ENCODE measurements around the gene GRIK1. TPM values are rescaled to one million over a fixed set of nuclear protein-coding genes. Genes with fewer than 3 reads are reported as not detected.

Gene GRIK1
- polyA plus RNA-seq, 1 donor, result 1.7 TPM

GRCh38 chr21:29718081-29718815 is 221.5 kb downstream of the GRIK1 start:
- no peak for DNase-seq

- DNase-seq, result no peak
These were observed 222.1 kb downstream of the GRIK1 start for GRCh38 chr21:29717659-29718058.

- no peak for DNase-seq
These were observed 223.0 kb downstream of the GRIK1 start for GRCh38 chr21:29716753-29717152.

- no peak for DNase-seq
These were observed 224.7 kb downstream of the GRIK1 start for GRCh38 chr21:29715089-29715488.

DNA sequence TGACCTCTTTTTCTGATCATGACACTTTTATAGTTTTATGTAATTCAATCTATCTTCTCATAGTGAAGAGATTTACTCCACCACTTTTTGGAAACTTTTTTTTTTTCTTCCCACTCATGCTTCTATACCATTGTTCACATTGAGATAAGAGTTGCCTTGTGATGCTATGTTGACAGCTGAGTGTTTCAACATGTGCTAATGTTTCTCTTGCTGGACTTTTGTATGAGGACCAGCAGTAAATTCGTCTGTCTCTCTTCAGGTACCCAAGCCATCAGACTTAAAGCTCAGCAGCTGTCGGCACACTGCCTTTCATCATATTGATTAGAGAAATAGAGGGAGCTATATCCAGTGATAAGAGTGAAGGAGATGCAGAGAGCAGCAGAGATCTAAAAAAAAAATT is 227.0 kb downstream of the GRIK1 start:
- no peak for DNase-seq

DNA sequence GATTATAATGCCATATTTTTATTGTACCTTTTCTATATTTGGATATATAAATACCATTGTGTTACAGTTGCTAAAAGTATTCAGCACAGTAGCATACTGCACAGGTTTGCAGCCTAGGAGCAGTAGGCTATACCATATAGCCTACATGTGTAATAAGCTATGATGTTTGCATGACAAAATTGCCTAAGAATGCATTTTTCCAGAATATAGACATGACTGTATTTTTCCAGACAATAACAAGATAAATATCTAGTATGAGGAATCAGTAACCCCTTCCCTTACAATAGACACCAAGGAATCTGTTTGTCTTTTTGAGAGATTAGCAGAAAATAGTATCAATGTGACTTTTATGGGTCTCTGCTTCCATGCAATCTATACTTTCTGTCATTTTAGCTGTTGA is 228.6 kb downstream of the GRIK1 start:
- DNase-seq, result no peak

DNA sequence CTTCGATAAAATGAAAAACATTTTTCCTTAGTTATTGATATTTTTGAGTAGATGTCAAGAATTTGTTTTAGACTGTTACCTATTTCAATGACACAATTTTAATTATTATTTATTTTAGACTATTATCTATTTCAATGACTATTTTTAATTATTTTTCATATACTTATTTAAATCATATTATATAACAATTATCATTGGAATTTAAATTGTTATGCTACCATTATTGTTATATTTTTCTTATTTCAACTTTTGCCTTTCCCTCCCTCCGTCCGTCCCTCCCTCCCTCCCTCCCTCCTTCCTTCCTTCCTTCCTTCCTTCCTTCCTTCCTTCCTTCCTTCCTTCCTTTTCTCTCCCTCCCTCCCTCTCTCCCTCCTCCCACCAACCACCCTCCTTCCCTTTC is 229.3 kb downstream of the GRIK1 start:
- DNase-seq, result no peak

GRCh38 chr21:29708401-29708800 is 231.4 kb downstream of the GRIK1 start:
- no peak for DNase-seq

GRCh38 chr21:29704719-29705118 is 235.1 kb downstream of the GRIK1 start:
- no peak for DNase-seq

GRCh38 chr21:29701676-29702075 is 238.1 kb downstream of the GRIK1 start:
- no peak for DNase-seq

DNA sequence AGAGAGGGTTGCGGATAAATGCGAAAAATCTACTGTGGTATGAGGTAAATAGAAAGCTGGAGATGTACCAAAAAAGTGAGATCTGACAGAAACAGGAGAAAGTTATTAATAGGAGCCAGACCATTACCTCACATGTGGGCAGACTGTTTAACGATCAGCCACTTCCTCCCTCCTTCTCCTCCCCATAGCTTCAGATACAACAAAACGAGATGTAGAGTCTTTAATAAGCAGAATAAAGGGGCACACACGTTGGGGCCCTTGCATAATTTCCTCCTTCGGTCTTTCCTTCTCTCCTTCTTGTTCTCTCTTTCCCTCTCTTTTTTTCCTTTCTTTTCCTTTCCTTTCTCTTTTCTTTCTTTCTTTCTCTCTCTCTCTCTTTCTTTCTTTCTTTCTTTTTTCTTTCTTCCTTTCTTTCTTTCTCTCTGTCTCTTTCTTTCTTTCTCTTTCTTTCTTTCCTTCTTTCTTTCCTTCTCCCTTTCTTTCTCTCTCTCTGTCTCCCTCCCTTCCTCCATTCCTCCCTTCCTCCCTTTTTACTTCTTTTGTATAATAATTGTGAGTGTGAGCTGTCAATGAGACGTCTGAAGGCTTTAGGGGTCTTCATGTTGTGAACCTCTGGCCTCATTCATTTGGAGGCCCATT is 242.1 kb downstream of the GRIK1 start:
- no peak for DNase-seq

- DNase-seq, result no peak
These were observed 242.9 kb downstream of the GRIK1 start for GRCh38 chr21:29696937-29697336.

DNA sequence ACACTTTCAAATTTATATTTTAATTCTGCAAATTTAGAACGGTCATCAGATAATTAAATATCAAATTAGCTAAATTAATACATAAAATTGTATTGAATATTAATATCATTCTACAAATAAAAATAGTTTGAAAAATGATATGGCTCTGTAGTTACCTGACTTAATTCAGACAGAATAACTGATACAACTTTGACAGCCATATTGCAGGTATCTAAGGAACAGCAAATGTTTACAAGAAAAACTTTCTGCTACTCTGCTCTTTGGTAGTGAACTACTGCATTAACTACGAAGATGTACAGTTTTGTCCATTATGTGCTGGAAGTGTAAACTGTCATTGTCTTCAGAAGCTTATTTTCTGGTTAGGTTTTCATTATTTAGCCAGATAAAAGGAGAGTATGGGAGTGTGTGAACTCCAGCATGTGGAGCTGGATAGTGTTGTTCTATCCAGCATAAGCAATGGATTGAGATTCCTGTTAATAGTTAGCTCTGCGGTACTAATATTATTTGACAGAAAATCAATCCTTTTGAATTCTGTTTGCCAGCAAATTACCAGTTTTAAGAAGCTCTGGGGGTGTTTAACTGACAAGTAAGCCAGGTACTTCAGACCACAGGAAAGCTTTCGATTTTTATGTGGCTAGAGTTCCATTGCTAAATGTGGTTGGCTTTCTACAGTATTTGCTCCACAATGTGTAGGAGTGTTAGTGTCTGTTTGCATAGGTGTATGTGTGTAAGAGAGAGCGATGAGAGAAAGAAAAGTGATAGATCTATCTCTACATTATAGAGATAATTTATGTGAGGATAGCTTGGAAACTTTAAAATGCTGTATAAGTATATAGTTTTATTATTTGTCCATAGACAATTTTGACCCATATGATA is 247.9 kb downstream of the GRIK1 start:
- no peak for DNase-seq

GRCh38 chr21:29689753-29690152 is 250.0 kb downstream of the GRIK1 start:
- DNase-seq, result no peak

GRCh38 chr21:29684106-29684505 is 255.7 kb downstream of the GRIK1 start:
- DNase-seq, result no peak

- DNase-seq, result no peak
These were observed 257.0 kb downstream of the GRIK1 start for GRCh38 chr21:29682800-29683199.

DNA sequence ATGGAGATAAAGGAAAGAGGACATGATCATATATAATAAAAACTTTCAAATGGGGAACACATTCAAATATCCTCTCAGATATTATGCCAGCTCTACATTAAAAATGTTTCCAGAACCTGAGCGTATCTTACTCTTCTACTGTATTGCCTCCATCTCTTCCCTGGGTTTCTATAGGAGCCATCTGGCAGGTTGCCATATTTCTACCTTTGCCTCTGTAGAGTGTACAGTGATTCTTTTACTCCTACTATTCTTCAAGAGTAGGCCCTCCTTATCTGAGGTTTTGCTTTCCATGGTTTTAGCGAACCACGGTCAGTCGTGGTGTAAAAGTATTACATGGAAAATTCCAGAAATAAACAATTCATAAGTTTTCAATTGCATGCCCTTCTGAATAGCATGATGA is 259.5 kb downstream of the GRIK1 start:
- no peak for DNase-seq

DNA sequence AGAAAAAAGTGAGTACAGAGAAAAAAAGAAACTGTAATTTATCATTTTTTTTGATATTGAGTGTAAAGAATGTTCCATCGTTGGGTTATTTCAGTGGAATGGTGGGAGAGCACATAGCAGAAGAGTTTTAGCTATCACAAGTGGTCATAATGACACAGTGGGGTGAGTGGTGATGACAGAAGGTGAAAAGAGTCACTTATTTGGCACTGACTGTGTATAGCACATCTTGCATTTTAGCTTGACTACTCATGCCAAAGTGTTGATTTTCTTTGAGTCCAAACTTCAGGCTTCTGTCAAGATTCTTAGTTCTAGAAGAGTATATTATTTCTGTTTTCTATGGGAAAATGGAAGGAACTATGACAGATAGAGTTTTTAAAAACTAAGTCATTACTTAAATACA is 261.2 kb downstream of the GRIK1 start:
- DNase-seq, result no peak

- no peak for DNase-seq
These were observed 262.5 kb downstream of the GRIK1 start for GRCh38 chr21:29677326-29677725.

DNA sequence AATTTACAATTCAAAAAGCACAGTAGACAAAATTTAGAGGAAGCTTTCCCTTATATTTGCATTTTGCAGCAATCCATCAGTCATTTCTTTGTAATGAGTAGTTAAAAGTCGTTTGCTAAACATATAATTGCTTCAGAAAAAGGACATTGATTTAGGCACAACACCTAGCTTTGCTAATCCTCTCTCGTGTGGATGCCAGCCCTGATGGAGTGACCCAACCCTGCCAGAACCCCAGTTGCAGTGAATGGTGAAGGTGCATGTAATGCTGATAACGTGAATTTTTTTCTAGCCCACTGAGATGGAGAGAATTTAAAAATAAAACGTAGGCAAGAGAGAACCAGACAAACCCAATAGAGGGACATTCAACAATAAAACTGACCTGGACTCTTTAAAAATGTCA is 263.4 kb downstream of the GRIK1 start:
- DNase-seq, result no peak

GRCh38 chr21:29675451-29675850 is 264.3 kb downstream of the GRIK1 start:
- no peak for DNase-seq

GRCh38 chr21:29674343-29674742 is 265.5 kb downstream of the GRIK1 start:
- no peak for DNase-seq

DNA sequence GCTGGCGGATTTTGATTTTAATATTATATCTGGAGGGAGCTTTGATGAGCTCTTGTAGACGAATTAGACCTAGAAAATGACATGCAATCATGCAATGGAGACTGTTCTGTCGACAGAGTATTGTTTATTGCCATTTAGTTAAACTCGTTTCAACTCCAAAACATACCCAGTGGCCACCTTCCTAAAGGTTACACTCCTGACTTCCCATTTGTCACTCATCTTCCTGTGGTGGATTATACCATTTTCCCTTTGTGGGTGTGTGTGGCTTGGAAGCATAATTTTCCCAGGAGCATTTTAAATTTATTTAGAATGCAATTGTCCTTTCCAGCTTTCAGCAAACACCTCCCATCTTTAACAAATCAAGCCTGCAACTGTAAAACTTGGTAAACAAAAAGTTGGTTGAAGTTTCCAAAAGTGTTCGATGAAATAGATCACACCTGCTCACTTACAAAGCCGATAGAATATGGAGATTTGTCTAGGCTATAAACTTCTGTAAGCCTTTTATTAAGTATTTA is 266.6 kb downstream of the GRIK1 start:
- no peak for DNase-seq

All from left kidney (tissue), 2 donors.